Thyroid gland (tissue), 4 donors: ENCODE results near the gene TNIP2.

Source experiments
- POLR2A ChIP-seq, 2 donors: fragments of 450-650 bp; IDR thresholded peaks; one replicate each; pipeline ENCODE4 v1.6.1; 2017; ENCODE audit warnings: antibody characterized with exemption in 2 of 2, mild to moderate bottlenecking in 2 of 2, moderate library complexity in 1 of 2
- TF ChIP-seq, protein P1 (sequence below), 6 experiments: fragments of 200-600 bp in 3 of 6; fragments of 450-650 bp in 3 of 6; sonication (generic) in 3 of 6; IDR thresholded peaks; one replicate each; pipeline ENCODE4 v1.5.1; 2016 to 2019; ENCODE audit warnings: antibody characterized with exemption in 6 of 6, mild to moderate bottlenecking in 2 of 6, inconsistent platforms in 1 of 6, moderate library complexity in 1 of 6

- TF ChIP-seq, protein P1, sequence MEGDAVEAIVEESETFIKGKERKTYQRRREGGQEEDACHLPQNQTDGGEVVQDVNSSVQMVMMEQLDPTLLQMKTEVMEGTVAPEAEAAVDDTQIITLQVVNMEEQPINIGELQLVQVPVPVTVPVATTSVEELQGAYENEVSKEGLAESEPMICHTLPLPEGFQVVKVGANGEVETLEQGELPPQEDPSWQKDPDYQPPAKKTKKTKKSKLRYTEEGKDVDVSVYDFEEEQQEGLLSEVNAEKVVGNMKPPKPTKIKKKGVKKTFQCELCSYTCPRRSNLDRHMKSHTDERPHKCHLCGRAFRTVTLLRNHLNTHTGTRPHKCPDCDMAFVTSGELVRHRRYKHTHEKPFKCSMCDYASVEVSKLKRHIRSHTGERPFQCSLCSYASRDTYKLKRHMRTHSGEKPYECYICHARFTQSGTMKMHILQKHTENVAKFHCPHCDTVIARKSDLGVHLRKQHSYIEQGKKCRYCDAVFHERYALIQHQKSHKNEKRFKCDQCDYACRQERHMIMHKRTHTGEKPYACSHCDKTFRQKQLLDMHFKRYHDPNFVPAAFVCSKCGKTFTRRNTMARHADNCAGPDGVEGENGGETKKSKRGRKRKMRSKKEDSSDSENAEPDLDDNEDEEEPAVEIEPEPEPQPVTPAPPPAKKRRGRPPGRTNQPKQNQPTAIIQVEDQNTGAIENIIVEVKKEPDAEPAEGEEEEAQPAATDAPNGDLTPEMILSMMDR (IDR thresholded peaks at IDR 0.05), result no peak
- TF ChIP-seq POLR2A (IDR thresholded peaks at IDR 0.05), result no peak
These were observed 42.8 kb downstream of the TNIP2 start for GRCh38 chr4:2713337-2713736.
